Activated CD4-positive, alpha-beta memory T cell treated with anti-CD3 and anti-CD28 coated beads, Interleukin-2, amount 10 ng/mL, durations not matched to agents 7 days and 5 days (primary cell): Measurements from ENCODE around the gene TRIAP1. TPM values are rescaled to one million over a fixed set of nuclear protein-coding genes. Genes with fewer than 3 reads are reported as not detected.
A peak's percentile ranks its signal among the peaks of the same experiment; 100 is the strongest.
"Not testable (repeated sequence)": the region's sequence is repeated elsewhere in the genome, so short reads cannot be mapped to it uniquely, and the experiment has no call there.

Source experiments
- CTCF ChIA-PET: fragments of 350-600 bp; sonication (Branson Sonifier 250); formaldehyde crosslinking; loops from one replicate; lab custom pipeline; 2021; ENCODE audit warnings: antibody characterized with exemption, inconsistent platforms; lab: Charles Lee
- POLR2A ChIA-PET: fragments of 350-600 bp; sonication (Branson Sonifier 250); formaldehyde crosslinking; loops from one replicate; lab custom pipeline; 2021; ENCODE audit warnings: antibody characterized with exemption; lab: Charles Lee
- DNase-seq: peaks from one replicate; pipeline ENCODE4 v3.0.0-alpha.2; 2020
- H3K27ac Mint-ChIP-seq: one replicate; pipeline ENCODE4 v1.8.0; 2021; ENCODE audit warnings: mild to moderate bottlenecking, mixed read lengths
- H3K27me3 Mint-ChIP-seq: one replicate; pipeline ENCODE4 v1.8.0; 2021; ENCODE audit warnings: mixed read lengths
- H3K36me3 Mint-ChIP-seq: one replicate; pipeline ENCODE4 v1.8.0; 2021; ENCODE audit warnings: low read depth, mixed read lengths
- H3K4me1 Mint-ChIP-seq: one replicate; pipeline ENCODE4 v1.8.0; 2021; ENCODE audit warnings: mixed read lengths
- H3K4me3 Mint-ChIP-seq: one replicate; pipeline ENCODE4 v1.8.0; 2021; ENCODE audit warnings: mild to moderate bottlenecking, mixed read lengths
- H3K9me3 Mint-ChIP-seq: one replicate; pipeline ENCODE4 v1.8.0; 2021; ENCODE audit warnings: mixed read lengths
- total RNA-seq, 2 experiments: library from RNA; stranded (reverse); gene quantifications; one replicate each; pipeline ENCODE4 v1.2.3, GENCODE V29; 2021

TRIAP1 gene
- total RNA-seq = 10 to 100 TPM; 20.6 to 21.6 TPM

DNA sequence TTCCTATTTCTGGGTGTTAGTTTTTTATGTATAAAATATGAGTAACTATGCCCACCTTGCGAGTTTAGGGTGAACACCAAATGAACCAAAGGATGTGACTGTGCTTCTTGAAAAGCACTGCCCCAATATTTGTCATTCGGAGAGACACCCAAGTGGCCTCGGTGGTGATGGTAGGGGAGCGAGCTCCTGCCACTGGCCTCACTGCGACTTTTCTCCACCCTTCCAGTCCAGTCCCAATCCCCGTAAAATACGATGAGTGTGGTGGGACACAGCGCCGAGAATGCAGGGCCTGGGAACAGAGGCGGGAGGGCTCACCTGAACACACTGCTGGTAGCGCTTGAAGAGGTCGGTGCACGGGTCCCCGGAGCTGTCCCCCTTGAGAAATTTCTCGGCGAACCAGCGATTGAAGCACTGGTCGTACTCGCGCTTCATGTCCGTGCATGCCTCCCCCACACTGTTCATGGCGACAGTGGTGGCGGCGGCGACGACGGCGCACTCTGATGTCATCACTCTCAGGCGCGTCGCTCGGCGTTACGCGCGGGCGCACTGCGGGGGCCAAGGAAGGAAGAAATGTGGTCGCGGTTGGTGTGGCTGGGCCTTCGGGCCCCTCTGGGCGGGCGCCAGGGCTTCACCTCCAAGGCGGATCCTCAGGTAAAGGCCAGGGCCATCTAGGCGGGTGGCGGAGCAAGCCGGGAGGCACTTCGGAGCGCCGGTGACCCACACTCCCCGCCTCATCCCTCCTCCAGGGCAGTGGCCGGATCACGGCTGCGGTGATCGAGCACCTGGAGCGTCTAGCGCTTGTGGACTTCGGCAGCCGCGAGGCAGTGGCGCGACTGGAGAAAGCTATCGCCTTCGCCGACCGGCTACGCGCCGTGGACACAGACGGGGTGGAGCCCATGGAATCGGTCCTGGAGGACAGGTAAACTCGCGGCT lies at the start of gene TRIAP1, which contains the start of gene GATC:
TRIAP1 (minus strand) TSS at position 474 of the 933 bp plus-strand sequence; CDS start at position 462, 12 bp downstream.
GATC (plus strand) TSS at position 534 of the 933 bp plus-strand sequence; CDS start at position 571, 37 bp downstream.
- no peaks in the 10 kb centered on the region for H3K27me3 Mint-ChIP-seq
- H3K36me3 Mint-ChIP-seq = peaks cover 43% of the 10 kb centered on the region
- no peaks in the 10 kb centered on the region for H3K9me3 Mint-ChIP-seq
- H3K27ac Mint-ChIP-seq = peak within 1 kb of the TSS; percentile 85
- DNase-seq = peak; percentile 90
- H3K4me1 Mint-ChIP-seq = peaks cover 44% of the 10 kb centered on the region
- CTCF ChIA-PET = interaction anchor here (1.1 kb wide), 1 partner anchor 91 kb away, joined by 3 read pairs; no protein-coding TSS in a partner anchor
- POLR2A ChIA-PET = interaction anchor here (1.2 to 3.4 kb wide), 6 partner anchors 8 to 155 kb away, joined by 3 to 19 read pairs (median 6); partner anchors contain the start of genes COX6A1, RNU4-2 and SRSF9
- peak within 1 kb of the TSS; percentile 87 for H3K4me3 Mint-ChIP-seq

GRCh38 chr12:120495186-120495730 lies 49.1 kb upstream of the TRIAP1 start:
- H3K9me3 Mint-ChIP-seq = no peaks in the 10 kb centered on the region
- H3K4me3 Mint-ChIP-seq = peak overlapping the region; percentile 88
- no peak overlapping the region for H3K27ac Mint-ChIP-seq
- no peak for DNase-seq
- H3K4me1 Mint-ChIP-seq = peaks cover 32% of the 10 kb centered on the region
- CTCF ChIA-PET = interaction anchor here (0.6 to 1.9 kb wide), 4 partner anchors 8 to 86 kb away, joined by 3 to 8 read pairs (median 4); partner anchors contain the start of genes POP5 and SRSF9
- H3K27me3 Mint-ChIP-seq = no peaks in the 10 kb centered on the region
- POLR2A ChIA-PET = interaction anchor here (0.6 to 3.7 kb wide), 16 partner anchors 10 to 596 kb away, joined by 3 to 27 read pairs (median 6); partner anchors contain the start of genes COQ5, RNU4-1, SIRT4 and SRSF9
- H3K36me3 Mint-ChIP-seq = peaks cover 30% of the 10 kb centered on the region

GRCh38 chr12:120490833-120491512 lies 44.8 kb upstream of the TRIAP1 start:
- peaks cover 10% of the 10 kb centered on the region for H3K4me1 Mint-ChIP-seq
- POLR2A ChIA-PET = interaction anchor here (0.7 to 1.5 kb wide), 3 partner anchors 14 to 44 kb away, joined by 3 to 5 read pairs (median 3); partner anchors contain the start of gene SRSF9

DNA sequence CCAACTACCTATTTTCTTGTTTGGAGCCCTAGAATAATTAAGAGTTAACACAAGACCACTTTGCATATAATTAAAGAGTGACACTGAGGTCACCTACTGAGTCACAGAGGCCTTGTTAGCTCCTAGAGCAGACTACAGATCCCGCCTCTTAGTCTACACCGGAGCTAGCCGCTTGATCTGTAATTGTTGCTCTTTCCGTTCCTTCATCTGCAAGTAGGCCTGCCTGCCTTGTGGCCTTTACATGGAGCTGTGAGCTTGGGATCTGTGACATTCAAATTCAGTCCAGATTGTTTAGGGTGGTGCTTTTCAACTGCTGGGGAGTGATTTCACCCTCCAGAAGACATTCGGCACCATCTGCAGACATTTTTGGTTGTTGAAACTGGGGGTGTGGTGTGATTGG lies 44.1 kb upstream of the TRIAP1 start:
- Mint-ChIP-seq H3K4me3 (no peak overlapping the region), H3K9me3 (no peaks in the 10 kb centered on the region), H3K27me3 (no peaks in the 10 kb centered on the region), H3K4me1 (peaks cover 6% of the 10 kb centered on the region), H3K36me3 (no peaks in the 10 kb centered on the region), H3K27ac (no peak overlapping the region)
- ChIA-PET CTCF (interaction anchor here (2.8 kb wide), 1 partner anchor 20 kb away, joined by 13 read pairs; the partner anchor contains the start of gene SRSF9), POLR2A (interaction anchor here (0.8 to 1.5 kb wide), 2 partner anchors 15 to 21 kb away, joined by 3 to 5 read pairs; partner anchors contain the start of gene SRSF9)
- DNase-seq = no peak

More at GRCh38 chr12:120490833-120491512, 44.8 kb upstream of the TRIAP1 start:
- Mint-ChIP-seq H3K27ac (no peak overlapping the region), H3K36me3 (no peaks in the 10 kb centered on the region), H3K27me3 (no peaks in the 10 kb centered on the region), H3K4me3 (no peak overlapping the region), H3K9me3 (no peaks in the 10 kb centered on the region)
- CTCF ChIA-PET = interaction anchor here (2.8 kb wide), 1 partner anchor 21 kb away, joined by 13 read pairs; the partner anchor contains the start of gene SRSF9
- DNase-seq = no peak

GRCh38 chr12:120489018-120489417 lies 42.8 kb upstream of the TRIAP1 start:
- H3K4me3 Mint-ChIP-seq = no peak overlapping the region
- ChIA-PET POLR2A (no interaction called here), CTCF (interaction anchor here (0.8 to 2.8 kb wide), 2 partner anchors 19 to 36 kb away, joined by 3 to 13 read pairs; partner anchors contain the start of gene SRSF9)
- DNase-seq = no peak
- no peaks in the 10 kb centered on the region for H3K27me3 Mint-ChIP-seq
- no peak overlapping the region for H3K27ac Mint-ChIP-seq
- H3K4me1 Mint-ChIP-seq = no peaks in the 10 kb centered on the region
- no peaks in the 10 kb centered on the region for H3K36me3 Mint-ChIP-seq
- no peaks in the 10 kb centered on the region for H3K9me3 Mint-ChIP-seq

- no peak for DNase-seq
- Mint-ChIP-seq H3K9me3 (no peaks in the 10 kb centered on the region), H3K27me3 (no peaks in the 10 kb centered on the region), H3K4me1 (no peaks in the 10 kb centered on the region), H3K36me3 (peaks cover 2% of the 10 kb centered on the region), H3K27ac (no peak overlapping the region), H3K4me3 (no peak overlapping the region)
- ChIA-PET CTCF (interaction anchor here (2.8 kb wide), 1 partner anchor 18 kb away, joined by 13 read pairs; the partner anchor contains the start of gene SRSF9), POLR2A (no interaction called here)
Measured at GRCh38 chr12:120488057-120488640, 42.0 kb upstream of the TRIAP1 start.

DNA sequence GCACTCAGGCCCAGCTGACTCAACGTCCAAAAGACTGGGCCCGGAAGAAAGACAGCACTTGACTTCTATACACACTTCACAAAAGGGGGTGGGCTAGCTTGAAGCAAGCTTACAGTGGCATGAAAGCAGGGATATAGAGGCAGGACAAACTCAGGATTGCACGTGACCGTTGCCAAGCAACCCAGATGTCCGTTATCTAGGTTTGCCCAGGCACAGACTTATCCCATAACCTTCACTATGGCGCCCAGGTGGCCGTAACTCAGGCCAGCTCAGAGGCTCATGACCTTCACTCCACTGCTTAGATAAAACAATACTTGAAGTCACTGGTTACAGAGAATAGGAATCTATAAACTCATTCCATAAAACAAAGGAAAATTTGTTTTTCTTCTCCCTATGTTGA lies 41.4 kb upstream of the TRIAP1 start:
- H3K4me3 Mint-ChIP-seq, H3K9me3 Mint-ChIP-seq, H3K27ac Mint-ChIP-seq, H3K36me3 Mint-ChIP-seq, POLR2A ChIA-PET, H3K4me1 Mint-ChIP-seq, H3K27me3 Mint-ChIP-seq, DNase-seq: not testable (repeated sequence)
- CTCF ChIA-PET = interaction anchor here (0.8 kb wide), 1 partner anchor 9 kb away, joined by 3 read pairs; no protein-coding TSS in a partner anchor

DNA sequence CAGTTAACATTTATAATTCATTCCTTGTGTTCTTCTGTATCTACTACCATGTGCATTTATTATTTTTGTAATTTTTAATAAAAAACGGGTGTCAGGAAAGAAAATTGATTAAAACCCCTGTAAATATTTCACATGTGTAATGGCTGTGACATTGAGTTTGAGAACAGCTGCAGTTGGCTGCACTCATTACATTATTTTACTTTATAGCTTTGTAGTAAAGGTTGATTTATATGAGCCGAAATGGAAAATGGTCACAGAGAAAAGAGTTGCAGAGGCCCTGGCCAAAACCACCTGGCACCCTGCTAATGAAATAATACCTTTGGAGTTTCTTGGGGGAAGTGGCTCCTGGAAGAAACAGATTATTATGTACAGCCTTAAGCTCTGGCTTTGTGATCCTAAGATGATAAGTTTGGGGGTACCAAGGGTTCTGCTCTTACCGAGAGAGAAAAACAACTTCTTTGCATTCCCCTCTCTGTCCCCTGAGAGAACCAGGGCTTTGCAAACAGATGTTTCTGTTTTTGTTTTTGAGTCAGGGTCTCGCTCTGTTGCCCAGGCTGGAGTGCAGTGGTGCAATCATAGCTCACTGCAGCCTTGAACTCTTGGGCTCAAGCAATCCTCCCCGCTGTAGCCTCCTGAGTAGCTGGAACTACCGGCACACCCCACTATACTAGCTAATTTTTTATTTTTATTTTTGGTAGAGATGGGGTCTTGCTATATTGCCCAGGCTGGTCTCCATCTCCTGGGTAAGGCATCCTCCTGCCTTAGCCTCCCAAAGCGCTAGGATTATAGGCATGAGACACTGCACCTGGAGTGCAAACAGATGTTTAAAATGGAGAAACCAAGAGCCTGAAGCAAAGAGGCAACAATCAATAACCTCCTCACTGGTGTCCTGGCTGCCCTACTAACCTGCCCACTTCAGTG lies 40.0 kb upstream of the TRIAP1 start:
- no peak overlapping the region for H3K4me3 Mint-ChIP-seq
- peaks cover 2% of the 10 kb centered on the region for H3K36me3 Mint-ChIP-seq
- H3K9me3 Mint-ChIP-seq = no peaks in the 10 kb centered on the region
- ChIA-PET CTCF (interaction anchor here (0.8 to 1.1 kb wide), 2 partner anchors 11 to 16 kb away, joined by 3 read pairs; no protein-coding TSS in a partner anchor), POLR2A (no interaction called here)
- no peaks in the 10 kb centered on the region for H3K27me3 Mint-ChIP-seq
- no peak for DNase-seq
- H3K27ac Mint-ChIP-seq = no peak overlapping the region
- H3K4me1 Mint-ChIP-seq = peaks cover 2% of the 10 kb centered on the region

- no peak for DNase-seq
- Mint-ChIP-seq H3K27me3 (no peaks in the 10 kb centered on the region), H3K9me3 (no peaks in the 10 kb centered on the region), H3K36me3 (peaks cover 2% of the 10 kb centered on the region), H3K4me1 (peaks cover 18% of the 10 kb centered on the region), H3K4me3 (no peak overlapping the region), H3K27ac (no peak overlapping the region)
- POLR2A ChIA-PET = interaction anchor here (0.6 to 2.2 kb wide), 2 partner anchors 14 to 117 kb away, joined by 3 to 9 read pairs; partner anchors contain the start of gene SRSF9
- CTCF ChIA-PET = interaction anchor here (0.6 to 1.5 kb wide), 3 partner anchors 14 to 135 kb away, joined by 4 to 7 read pairs (median 5); partner anchors contain the start of gene SRSF9
Measured at GRCh38 chr12:120483621-120484020, 37.4 kb upstream of the TRIAP1 start.

DNA sequence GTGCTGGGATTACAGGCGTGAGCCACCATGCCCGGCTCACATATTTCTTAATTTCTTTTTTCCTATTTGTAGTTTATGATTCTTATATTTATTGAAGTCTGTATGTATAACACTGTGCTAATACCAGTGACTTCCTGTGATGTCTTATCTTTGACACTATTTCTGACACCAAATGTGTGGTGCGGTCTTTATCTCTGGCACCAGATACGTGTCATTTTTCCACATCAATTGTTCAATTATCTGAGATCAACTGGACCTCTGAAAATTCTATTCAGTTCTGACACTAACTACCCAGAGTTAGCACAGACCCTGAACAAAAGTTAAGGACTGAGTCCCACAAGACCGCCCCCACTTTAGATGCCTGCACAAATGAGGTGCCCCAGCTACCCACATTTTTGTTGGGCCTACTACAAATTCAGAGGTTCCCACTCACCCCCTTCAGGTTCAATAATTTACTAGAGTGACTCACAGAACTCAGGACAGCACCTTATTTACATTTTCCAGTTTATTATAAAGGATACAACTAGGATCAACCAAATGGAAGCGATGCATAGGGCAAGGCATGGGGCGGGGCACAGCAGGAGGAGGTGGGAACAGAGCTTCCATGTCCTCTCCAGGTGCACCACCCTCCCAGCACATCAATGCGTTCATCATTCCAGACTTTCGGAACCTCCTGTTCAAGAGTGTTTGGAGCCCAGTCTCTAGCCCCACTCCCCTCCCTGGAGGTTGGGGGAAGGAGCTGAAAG lies 35.0 kb upstream of the TRIAP1 start:
- Mint-ChIP-seq H3K27me3 (no peaks in the 10 kb centered on the region), H3K4me1 (peaks cover 18% of the 10 kb centered on the region), H3K27ac (peak overlapping the region; percentile 9), H3K9me3 (no peaks in the 10 kb centered on the region), H3K36me3 (peaks cover 2% of the 10 kb centered on the region), H3K4me3 (no peak overlapping the region)
- ChIA-PET POLR2A (interaction anchor here (1.0 to 1.3 kb wide), 2 partner anchors 15 to 54 kb away, joined by 3 read pairs; partner anchors contain the start of gene DYNLL1), CTCF (interaction anchor here (0.8 kb wide), 1 partner anchor 11 kb away, joined by 3 read pairs; the partner anchor contains the start of gene SRSF9)
- DNase-seq = no peak
